ENCODE measurements around the gene IGDCC3.

Gene IGDCC3

GRCh38 chr15:65338823-65339222 lies 39.0 kb downstream of the IGDCC3 start:
- DNase-seq, result no peak

GRCh38 chr15:65338366-65338765 lies 39.4 kb downstream of the IGDCC3 start:
- DNase-seq, result no peak

- no peak for DNase-seq
Measured at GRCh38 chr15:65337436-65338070, 40.2 kb downstream of the IGDCC3 start.

- DNase-seq, result no peak
Measured at GRCh38 chr15:65336493-65337435, 41.0 kb downstream of the IGDCC3 start.

- no peak for DNase-seq
Measured at GRCh38 chr15:65335278-65336055, 42.3 kb downstream of the IGDCC3 start.

- no peak for DNase-seq
Measured at GRCh38 chr15:65334586-65335231, 43.1 kb downstream of the IGDCC3 start.

- no peak for DNase-seq
Measured at GRCh38 chr15:65333856-65334255, 43.9 kb downstream of the IGDCC3 start.

GRCh38 chr15:65333148-65333820 lies 44.5 kb downstream of the IGDCC3 start:
- DNase-seq, result no peak

GRCh38 chr15:65332391-65333147 lies 45.2 kb downstream of the IGDCC3 start:
- no peak for DNase-seq

- no peak for DNase-seq
Measured at GRCh38 chr15:65331811-65332210, 46.0 kb downstream of the IGDCC3 start.

GRCh38 chr15:65330934-65331645 lies 46.7 kb downstream of the IGDCC3 start:
- no peak for DNase-seq

DNA sequence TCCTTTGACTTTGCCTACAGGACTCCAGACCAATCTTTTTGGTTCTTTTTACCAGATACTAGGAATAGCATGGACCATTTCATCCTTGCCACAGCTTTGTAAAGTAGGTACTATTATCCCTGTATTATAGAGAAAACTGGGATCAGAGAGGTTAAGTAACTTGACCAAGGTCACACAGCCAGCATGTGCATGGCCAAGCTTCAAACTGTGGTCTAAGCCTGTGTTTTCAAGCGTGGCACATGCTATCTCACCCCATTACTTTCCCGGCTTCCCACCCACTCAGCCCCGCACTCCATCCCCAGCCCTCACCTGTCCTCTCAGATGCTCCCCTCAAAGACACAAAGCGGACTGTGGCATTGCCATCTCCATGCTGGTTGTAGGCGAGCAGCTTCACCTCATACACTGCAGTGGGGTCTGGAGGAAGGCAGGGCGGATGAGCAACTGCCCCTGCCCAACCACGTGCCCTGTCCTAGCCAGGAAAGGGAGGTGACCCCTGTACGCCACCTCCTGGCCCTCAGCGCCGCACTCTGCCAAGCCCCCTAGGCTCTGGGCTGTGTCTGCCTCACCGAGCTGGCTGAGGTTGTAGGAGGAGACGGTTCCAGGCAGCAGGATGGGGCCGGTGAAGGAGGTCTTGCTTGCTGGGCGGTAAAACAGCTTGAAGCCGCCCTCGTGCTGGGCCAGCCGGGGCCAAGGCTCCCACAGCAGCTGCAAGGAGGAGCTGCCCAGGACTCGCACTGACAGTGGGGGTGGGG lies 47.6 kb downstream of the IGDCC3 start:
- DNase-seq, result no peak

GRCh38 chr15:65329288-65329983 lies 48.4 kb downstream of the IGDCC3 start:
- no peak for DNase-seq

- no peak for DNase-seq
Measured at GRCh38 chr15:65328506-65329287, 49.1 kb downstream of the IGDCC3 start.

DNA sequence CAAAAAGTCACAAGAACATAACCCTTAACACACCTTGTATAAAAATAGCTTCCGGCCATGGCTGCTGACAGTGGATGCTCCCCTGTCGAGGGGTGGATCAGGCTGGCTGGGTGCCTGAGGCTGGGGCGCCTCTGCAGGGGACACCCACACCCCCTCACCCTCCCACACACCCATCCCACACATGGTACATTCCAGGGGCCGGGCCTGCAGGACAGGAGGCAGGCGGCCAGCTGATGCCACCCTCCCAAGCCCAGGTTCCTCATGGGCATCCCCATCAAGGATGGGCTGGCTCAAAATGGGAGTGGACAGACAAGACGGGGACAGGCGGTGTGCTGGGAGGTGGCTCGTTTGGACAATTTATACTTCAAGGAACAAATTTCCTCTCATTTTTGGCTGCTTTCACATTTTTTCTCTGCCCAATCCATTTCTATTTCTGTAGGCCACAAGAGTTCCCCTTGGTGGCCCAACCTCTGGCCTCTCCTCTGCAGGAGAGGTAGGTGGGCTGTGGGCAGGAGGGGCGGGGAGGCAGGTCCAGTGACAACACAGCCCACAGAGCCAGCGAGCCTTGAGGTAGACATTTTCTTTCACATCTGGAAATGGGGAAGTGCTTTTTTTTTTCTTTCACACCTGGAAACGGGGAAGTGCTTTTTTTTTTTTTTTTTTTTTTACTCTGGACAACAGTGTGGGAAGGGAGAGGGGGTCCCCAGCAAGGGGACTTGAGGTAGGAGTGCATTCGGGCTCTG lies 50.0 kb downstream of the IGDCC3 start:
- no peak for DNase-seq

DNA sequence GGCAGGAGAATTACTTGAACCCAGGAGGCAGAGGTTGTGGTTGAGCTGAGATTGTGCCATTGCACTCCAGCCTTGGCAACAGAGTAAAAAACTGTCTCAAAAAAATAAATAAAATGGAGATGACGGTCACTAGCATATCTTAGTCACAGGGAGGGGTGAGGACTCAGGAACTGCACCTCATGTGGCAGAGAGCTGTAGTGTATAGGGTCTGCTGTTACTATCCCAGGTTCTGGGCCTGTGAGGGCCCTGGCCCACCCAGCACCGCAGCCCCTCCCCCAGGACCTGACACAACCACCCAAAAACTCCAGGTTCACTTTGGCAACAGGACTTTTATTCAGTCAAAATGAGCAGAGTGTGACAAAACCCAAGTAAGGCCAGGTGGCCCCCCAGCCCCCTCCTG lies 51.0 kb downstream of the IGDCC3 start:
- DNase-seq, result no peak

GRCh38 chr15:65326117-65326526 lies 51.7 kb downstream of the IGDCC3 start:
- DNase-seq, result no peak

GRCh38 chr15:65323071-65323511 lies 54.7 kb downstream of the IGDCC3 start:
- DNase-seq, result no peak

Measured in stimulated activated CD4-positive, alpha-beta T cell treated with anti-CD3 and anti-CD28 coated beads, Interleukin-4, amount 100 ng/mL, for 24 hours (primary cell).